Measurements from ENCODE around the gene USP6NL.

USP6NL gene

DNA sequence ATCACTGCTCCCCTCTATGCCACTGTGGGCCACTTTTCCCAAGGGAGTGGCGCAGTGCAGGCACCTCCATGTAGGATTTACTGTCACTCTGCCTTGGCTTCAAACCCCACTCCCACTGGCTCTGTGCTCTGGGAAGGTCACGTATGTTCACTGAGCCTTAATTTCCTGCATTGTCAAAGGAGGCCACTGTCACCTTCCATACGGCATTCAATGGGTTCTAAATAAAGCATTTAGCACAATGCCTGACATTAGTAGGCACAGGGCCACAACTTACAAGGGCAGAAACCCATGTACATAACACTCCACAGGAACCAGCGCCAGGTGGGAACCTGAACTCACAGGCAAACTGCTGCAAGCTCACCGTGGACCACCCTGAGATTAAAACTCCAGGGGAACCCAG lies 196.4 kb downstream of the USP6NL start:
- no peak overlapping the region for H3K4me3 ChIP-seq (ENCODE audit: control insufficient read depth, low read depth, low read length)
- no peak for DNase-seq (ENCODE audit: low read depth)
- TF ChIP-seq, protein P1, sequence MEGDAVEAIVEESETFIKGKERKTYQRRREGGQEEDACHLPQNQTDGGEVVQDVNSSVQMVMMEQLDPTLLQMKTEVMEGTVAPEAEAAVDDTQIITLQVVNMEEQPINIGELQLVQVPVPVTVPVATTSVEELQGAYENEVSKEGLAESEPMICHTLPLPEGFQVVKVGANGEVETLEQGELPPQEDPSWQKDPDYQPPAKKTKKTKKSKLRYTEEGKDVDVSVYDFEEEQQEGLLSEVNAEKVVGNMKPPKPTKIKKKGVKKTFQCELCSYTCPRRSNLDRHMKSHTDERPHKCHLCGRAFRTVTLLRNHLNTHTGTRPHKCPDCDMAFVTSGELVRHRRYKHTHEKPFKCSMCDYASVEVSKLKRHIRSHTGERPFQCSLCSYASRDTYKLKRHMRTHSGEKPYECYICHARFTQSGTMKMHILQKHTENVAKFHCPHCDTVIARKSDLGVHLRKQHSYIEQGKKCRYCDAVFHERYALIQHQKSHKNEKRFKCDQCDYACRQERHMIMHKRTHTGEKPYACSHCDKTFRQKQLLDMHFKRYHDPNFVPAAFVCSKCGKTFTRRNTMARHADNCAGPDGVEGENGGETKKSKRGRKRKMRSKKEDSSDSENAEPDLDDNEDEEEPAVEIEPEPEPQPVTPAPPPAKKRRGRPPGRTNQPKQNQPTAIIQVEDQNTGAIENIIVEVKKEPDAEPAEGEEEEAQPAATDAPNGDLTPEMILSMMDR (conservative IDR thresholded peaks at IDR 0.05; ENCODE audit: control insufficient read depth, insufficient read depth, low read depth, low read length): no peak

DNA sequence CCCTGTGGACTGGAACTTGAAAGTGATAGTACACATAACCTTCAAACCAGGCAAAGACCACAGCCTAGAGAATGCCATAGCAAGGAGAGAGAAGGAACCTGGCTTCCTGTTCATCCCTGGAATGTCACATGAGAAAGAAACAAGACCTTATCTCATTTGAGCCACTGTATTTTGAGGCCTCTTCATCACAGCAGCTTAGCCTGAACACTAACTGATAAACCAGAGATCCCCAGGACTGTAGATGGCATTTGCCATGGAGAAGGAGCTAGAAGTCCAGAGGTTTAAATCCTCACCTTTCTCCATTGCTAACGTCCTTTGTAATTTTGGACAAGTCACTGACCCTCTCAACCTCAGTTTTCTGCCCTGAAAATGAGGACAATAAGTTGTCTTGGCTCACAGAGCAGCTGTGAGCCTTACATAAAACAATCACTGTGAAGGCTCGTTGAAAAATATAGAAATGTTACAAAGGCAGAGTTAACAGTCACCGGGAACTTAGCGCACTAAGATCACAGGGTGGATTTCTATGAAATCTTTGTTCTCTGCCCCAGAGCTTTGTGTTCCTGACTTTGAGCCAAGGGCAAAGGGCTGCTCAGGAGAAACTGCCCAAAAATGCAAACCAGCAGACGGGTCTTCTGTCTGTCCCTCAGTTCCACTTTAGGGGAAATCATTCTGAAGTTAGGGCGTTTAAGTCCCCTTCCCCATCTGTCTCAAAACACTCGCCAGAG lies 197.0 kb downstream of the USP6NL start:
- TF ChIP-seq, protein P1 (conservative IDR thresholded peaks at IDR 0.05; ENCODE audit: control insufficient read depth, insufficient read depth, low read depth, low read length): no peak
- DNase-seq (ENCODE audit: low read depth): no peak
- no peak overlapping the region for H3K4me3 ChIP-seq (ENCODE audit: control insufficient read depth, low read depth, low read length)

- no peak for DNase-seq (ENCODE audit: low read depth)
- no peak overlapping the region for H3K4me3 ChIP-seq (ENCODE audit: control insufficient read depth, low read depth, low read length)
- TF ChIP-seq, protein P1 (conservative IDR thresholded peaks at IDR 0.05; ENCODE audit: control insufficient read depth, insufficient read depth, low read depth, low read length): no peak
These were observed 199.4 kb downstream of the USP6NL start for GRCh38 chr10:11411926-11412545.

DNA sequence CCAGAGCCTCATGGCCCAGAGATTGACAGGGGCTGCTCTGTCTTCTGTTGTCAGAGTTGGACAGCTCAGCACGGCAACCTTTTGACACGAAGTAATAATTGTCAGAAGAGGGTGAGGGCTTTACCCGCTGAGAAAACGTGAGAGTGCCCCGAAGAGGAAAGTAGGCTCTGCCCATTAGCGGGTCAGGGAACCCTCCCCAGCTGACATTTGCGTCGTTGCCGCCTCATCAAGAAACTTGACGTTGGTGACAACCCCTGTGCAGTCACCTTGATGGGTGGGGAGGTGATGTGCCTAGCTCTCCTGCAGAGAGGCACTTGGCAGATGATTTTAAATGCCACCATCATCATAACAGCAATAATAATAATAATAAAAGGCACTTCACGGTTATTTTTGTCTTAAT lies 202.1 kb downstream of the USP6NL start:
- no peak for DNase-seq (ENCODE audit: low read depth)
- H3K4me3 ChIP-seq (ENCODE audit: control insufficient read depth, low read depth, low read length): no peak overlapping the region
- TF ChIP-seq, protein P1 (conservative IDR thresholded peaks at IDR 0.05; ENCODE audit: control insufficient read depth, insufficient read depth, low read depth, low read length): no peak

- TF ChIP-seq, protein P1 (conservative IDR thresholded peaks at IDR 0.05; ENCODE audit: control insufficient read depth, insufficient read depth, low read depth, low read length): no peak
- no peak for DNase-seq (ENCODE audit: low read depth)
- no peak overlapping the region for H3K4me3 ChIP-seq (ENCODE audit: control insufficient read depth, low read depth, low read length)
These were observed 203.5 kb downstream of the USP6NL start for GRCh38 chr10:11407939-11408338.

DNA sequence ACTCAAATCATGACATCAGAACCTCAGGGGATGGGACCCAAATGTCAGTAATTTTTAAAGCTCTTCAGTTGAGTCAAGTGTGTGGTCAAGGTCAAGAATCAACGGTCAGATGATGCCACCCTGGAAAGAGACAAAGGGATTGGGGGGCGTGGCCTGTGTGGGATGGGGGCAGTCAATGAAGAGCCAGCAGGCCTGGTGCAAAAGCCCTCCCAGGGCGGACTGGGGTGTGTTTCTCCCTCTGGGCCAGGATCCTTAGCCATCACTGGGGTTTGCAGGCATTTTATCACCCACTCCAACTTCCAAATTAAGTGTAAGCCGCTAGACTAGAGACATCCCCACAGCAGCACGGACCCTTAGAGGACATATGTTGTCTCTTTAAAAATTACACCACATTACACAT lies 204.7 kb downstream of the USP6NL start:
- no peak overlapping the region for H3K4me3 ChIP-seq (ENCODE audit: control insufficient read depth, low read depth, low read length)
- TF ChIP-seq, protein P1 (conservative IDR thresholded peaks at IDR 0.05; ENCODE audit: control insufficient read depth, insufficient read depth, low read depth, low read length): no peak
- no peak for DNase-seq (ENCODE audit: low read depth)

Measured in fibroblast of mammary gland (primary cell).